ENCODE results near the gene EFCAB11.

DNA sequence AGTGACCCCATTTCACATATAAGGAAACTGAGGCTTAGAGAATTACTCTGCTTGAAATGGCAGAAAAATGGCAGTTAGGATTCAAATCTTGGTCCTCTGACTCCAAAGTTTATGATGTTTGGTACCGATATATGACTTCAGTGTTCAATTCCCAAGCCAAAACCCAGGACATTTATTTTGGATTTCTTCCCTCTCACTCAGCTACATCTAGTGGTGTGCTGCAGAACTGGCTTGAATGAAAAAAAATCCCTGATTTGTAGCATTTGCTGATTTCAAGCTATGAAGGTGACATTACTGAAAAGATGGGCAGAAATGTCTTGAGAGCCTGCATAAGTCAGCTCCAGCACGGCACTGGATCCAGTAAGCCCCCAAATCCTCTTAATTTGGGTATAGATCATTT is 106.4 kb downstream of the EFCAB11 start:
- TF ChIP-seq, protein P1, sequence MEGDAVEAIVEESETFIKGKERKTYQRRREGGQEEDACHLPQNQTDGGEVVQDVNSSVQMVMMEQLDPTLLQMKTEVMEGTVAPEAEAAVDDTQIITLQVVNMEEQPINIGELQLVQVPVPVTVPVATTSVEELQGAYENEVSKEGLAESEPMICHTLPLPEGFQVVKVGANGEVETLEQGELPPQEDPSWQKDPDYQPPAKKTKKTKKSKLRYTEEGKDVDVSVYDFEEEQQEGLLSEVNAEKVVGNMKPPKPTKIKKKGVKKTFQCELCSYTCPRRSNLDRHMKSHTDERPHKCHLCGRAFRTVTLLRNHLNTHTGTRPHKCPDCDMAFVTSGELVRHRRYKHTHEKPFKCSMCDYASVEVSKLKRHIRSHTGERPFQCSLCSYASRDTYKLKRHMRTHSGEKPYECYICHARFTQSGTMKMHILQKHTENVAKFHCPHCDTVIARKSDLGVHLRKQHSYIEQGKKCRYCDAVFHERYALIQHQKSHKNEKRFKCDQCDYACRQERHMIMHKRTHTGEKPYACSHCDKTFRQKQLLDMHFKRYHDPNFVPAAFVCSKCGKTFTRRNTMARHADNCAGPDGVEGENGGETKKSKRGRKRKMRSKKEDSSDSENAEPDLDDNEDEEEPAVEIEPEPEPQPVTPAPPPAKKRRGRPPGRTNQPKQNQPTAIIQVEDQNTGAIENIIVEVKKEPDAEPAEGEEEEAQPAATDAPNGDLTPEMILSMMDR (conservative IDR thresholded peaks at IDR 0.05; ENCODE audit: low read depth, low read length), result peak; percentile 70
- TF ChIP-seq RAD21 (IDR thresholded peaks at IDR 0.05; ENCODE audit: low read length), result peak; percentile 85
- no peak for TF ChIP-seq CEBPB (IDR thresholded peaks at IDR 0.05; ENCODE audit: low read depth, low read length)
